PC-3 (cell line): Measurements from ENCODE around the gene ARHGEF28.

Experiments used
- CTCF ChIP-seq: fragments of 300-600 bp; sonication (generic); conservative IDR thresholded peaks from 2 replicates; pipeline ENCODE4 v1.5.1; 2017; ENCODE audit warnings: antibody characterized with exemption, low read depth, mild to moderate bottlenecking, low read length
- EZH2 ChIP-seq: fragments of 300-600 bp; sonication (generic); IDR thresholded peaks from one replicate; pipeline ENCODE4 v1.6.1; 2017; ENCODE audit warnings: antibody characterized with exemption, mild to moderate bottlenecking, low read length; ENCODE audit not compliant: unreplicated experiment
- EZH2phosphoT487 ChIP-seq: fragments of 300-600 bp; sonication (generic); IDR thresholded peaks from 2 replicates; pipeline ENCODE4 v1.6.1; 2018; ENCODE audit warnings: mild to moderate bottlenecking, antibody characterized with exemption, low read length, borderline replicate concordance

GRCh38 chr5:73743161-73743560 is 117.2 kb downstream of the ARHGEF28 start:
- TF ChIP-seq CTCF = no peak
- no peak for TF ChIP-seq EZH2
- TF ChIP-seq EZH2phosphoT487 = no peak
